WERI-Rb-1 (cell line): ENCODE data around the gene MMP19.

Experiments
- DNase-seq: peaks from one replicate; pipeline ENCODE4 v3.0.0-alpha.2; 2020
- H3K27ac ChIP-seq: fragments of 250-450 bp; sonication (Bioruptor Pico); 2 replicates; pipeline ENCODE4 v1.5.1; 2020; ENCODE audit warnings: mild to moderate bottlenecking, moderate library complexity
- H3K27me3 ChIP-seq: fragments of 250-450 bp; sonication (Bioruptor Pico); 2 replicates; pipeline ENCODE4 v1.5.1; 2021; ENCODE audit warnings: mild to moderate bottlenecking, low read depth, moderate library complexity; ENCODE audit not compliant: insufficient read depth, severe bottlenecking
- H3K36me3 ChIP-seq: fragments of 250-450 bp; sonication (Bioruptor Pico); 2 replicates; pipeline ENCODE4 v1.5.1; 2020; ENCODE audit warnings: mild to moderate bottlenecking, moderate library complexity
- H3K4me3 ChIP-seq: 2 replicates; pipeline ENCODE4 v1.5.1; 2011; ENCODE audit warnings: low read depth, mild to moderate bottlenecking, control low read depth, low read length
- H3K9me3 ChIP-seq: fragments of 250-450 bp; sonication (Bioruptor Pico); 2 replicates; pipeline ENCODE4 v1.5.1; 2021; ENCODE audit warnings: mild to moderate bottlenecking, moderate library complexity; ENCODE audit not compliant: severe bottlenecking
- CTCF ChIP-seq: IDR thresholded peaks from 2 replicates; pipeline ENCODE4 v1.5.1; 2011; ENCODE audit warnings: low read depth, mild to moderate bottlenecking, control low read depth, inconsistent platforms, low read length

Gene MMP19

GRCh38 chr12:55852740-55853139 is 10.0 kb upstream of the MMP19 start:
- TF ChIP-seq CTCF: no peak
- no peak for DNase-seq
- Histone ChIP-seq H3K36me3 (no peaks in the 10 kb centered on the region), H3K4me3 (no peak overlapping the region), H3K27ac (no peak overlapping the region), H3K9me3 (no peaks in the 10 kb centered on the region), H3K27me3 (no peaks in the 10 kb centered on the region)

- no peaks in the 10 kb centered on the region for H3K9me3 ChIP-seq
- no peak for DNase-seq
- H3K36me3 ChIP-seq: no peaks in the 10 kb centered on the region
- TF ChIP-seq CTCF: no peak
- H3K27ac ChIP-seq: no peak overlapping the region
- H3K27me3 ChIP-seq: no peaks in the 10 kb centered on the region
- no peak overlapping the region for H3K4me3 ChIP-seq
Observed at GRCh38 chr12:55850893-55851292, 8.2 kb upstream of the MMP19 start.

GRCh38 chr12:55850401-55850800 is 7.7 kb upstream of the MMP19 start:
- TF ChIP-seq CTCF: no peak
- no peak overlapping the region for H3K27ac ChIP-seq
- no peaks in the 10 kb centered on the region for H3K36me3 ChIP-seq
- no peaks in the 10 kb centered on the region for H3K27me3 ChIP-seq
- H3K9me3 ChIP-seq: no peaks in the 10 kb centered on the region
- H3K4me3 ChIP-seq: no peak overlapping the region
- no peak for DNase-seq

- no peak for DNase-seq
- Histone ChIP-seq H3K9me3 (no peaks in the 10 kb centered on the region), H3K4me3 (no peak overlapping the region), H3K36me3 (no peaks in the 10 kb centered on the region), H3K27me3 (no peaks in the 10 kb centered on the region), H3K27ac (no peak overlapping the region)
- no peak for TF ChIP-seq CTCF
Observed at GRCh38 chr12:55849616-55850343, 7.0 kb upstream of the MMP19 start.

GRCh38 chr12:55847603-55848291 is 5.0 kb upstream of the MMP19 start:
- Histone ChIP-seq H3K9me3 (no peaks in the 10 kb centered on the region), H3K36me3 (no peaks in the 10 kb centered on the region), H3K4me3 (no peak overlapping the region), H3K27ac (no peak overlapping the region), H3K27me3 (no peaks in the 10 kb centered on the region)
- no peak for DNase-seq
- TF ChIP-seq CTCF: no peak
